Measurements from ENCODE around the gene KRT13.

Gene KRT13

DNA sequence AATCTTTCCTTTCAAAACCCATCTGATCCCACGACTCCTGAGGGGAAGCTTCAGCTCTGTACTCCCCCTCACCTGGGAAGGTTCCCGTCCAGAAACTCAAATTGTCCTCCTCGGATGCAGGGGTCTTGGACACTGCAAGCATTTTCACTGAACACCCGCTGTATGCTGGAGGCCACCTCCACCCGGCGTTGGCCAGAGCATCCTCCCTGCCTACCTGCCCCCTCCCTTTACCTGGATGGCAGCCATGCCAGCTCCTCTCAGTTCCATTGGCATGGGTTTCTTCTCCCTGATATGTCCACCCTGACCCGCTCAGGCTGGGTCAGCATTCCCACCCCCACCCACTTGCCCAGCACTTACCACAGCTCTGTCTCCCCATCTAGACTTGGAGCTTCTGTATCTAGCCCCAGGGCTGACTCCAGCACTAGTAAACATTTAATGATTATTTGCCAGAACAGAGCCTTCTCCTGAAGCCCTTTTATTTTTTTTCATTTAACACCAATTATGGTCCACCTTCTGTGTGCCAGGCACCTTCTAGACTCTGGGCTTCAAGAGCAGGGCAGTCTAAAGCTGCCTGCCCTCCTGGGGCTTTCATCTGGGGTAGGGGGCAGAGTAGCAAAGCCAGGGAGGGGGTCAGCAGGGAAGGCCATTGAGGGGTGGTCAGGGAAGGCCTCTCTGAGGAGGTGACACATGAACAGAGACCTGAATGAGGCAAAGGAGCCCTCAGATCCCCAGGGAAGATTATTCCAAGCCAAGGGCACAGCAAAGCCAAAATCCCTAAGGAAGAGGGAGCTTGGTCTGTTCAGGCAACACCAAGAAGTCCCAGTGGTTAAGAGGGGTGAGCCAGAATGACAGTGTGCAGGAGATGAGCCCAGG, 31.6 kb upstream of the KRT13 start:
- DNase-seq: no peak

DNA sequence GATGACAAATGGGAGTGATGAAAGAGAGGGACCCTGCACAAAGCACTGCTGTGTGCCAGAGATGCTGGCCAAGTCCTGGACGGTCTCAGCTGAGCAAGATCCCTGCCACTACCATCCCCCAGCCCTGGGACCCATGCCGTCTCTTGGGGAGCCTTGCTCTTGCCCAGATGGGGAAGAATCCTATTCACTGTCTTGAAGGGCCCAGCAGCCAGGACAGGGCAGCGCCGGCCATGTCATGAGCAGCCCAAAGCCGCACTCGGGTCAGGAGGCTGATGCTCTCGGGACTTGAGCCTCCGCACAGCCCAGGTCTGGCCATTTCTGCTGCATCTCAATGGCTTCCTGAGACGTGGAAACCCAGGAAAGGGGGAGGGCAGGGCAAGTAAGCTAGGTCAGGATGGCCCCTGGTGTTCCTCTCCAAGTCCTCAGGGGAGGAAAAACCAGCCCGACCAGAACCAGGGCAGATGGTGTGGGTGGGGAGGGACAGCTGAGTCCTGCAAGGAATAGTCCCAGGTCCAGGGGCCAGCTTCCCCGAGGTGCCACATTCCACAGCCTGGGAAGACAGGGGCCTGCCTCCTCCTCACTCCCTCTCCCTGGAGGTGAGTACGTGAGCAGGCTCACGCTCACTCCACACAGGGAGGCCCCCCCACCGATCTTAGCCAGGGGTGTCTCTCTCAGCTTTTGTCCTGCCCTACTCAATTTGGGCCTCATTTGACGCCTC, 30.5 kb upstream of the KRT13 start:
- no peak for DNase-seq

DNA sequence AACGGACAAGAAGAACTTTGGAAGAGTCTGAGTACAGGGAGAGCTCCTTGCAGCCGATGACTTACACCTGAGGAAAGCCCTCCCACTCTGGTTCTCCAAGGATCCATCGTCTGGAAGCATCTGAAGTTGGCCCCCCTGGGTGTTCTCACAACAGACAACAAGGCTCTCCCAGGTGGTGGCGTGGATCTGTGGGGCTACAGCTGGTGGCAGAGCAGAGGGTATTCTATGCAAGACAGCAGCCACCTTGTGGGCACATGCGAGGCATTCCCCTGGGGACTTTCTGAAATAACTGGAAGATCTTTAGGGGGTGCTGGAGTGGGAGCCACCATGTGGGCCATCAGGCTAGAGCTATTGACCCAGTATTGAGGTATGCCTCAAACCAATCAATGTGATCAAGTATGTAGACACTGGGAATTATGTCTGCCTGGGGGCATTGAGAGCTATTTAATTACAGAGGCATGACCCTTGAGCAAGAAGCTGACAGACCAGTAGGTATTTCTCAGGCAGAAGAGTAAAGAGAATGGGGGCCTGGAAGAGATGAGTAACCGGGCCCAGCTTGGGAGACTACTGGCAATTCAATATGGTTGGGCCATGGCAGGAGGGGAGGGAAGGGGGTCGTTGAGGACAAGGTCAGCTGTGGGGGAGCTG, 29.6 kb upstream of the KRT13 start:
- no peak for DNase-seq

DNA sequence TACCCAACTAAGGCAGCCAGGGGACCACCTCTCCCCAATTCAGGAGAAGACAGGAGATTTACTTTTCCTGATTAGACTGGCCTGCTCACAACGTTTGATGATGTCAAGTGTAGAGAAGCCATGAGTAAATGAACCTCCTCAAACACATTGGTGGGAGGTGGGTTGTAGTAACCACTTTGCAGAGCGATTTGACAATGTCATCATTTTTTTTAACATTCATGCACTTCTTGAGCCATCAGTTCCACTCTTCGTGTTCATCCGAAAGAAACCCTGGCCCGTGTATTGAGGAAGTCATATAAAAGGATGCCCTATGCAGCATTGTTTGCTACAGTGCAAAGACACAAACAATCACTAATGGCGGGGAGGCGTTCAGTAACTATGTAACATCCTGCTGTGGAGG, 28.2 kb upstream of the KRT13 start:
- no peak for DNase-seq

DNA sequence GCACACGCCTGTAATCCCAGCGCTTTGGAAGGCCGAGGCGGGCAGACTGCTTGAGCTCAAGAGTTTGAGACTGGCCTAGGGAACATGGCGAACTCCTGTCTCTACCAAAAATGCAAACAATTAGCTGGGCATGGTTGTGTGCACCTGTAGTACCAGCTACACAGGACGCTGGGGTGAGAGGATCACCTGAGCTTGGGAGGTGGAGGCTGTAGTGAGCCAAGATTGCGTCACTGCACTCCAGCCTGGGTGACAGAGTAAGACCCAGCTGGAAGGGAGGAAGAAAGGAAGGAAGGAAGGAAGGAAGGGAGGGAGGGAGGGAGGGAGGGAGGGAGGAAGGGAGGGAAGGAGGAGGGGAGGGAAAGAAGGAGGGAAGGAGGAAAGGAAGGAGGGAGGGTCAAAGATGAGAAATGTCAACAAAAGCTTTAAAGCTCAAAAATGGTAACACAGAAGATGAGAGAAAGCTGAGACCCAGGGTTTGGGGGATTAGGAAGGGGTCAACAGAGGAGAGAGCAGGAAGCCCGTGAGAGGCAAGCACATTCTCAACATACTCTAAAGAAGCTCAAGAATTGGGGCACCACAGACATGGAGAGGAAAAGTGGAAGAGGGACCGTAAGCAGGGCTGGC, 27.6 kb upstream of the KRT13 start:
- no peak for DNase-seq

DNA sequence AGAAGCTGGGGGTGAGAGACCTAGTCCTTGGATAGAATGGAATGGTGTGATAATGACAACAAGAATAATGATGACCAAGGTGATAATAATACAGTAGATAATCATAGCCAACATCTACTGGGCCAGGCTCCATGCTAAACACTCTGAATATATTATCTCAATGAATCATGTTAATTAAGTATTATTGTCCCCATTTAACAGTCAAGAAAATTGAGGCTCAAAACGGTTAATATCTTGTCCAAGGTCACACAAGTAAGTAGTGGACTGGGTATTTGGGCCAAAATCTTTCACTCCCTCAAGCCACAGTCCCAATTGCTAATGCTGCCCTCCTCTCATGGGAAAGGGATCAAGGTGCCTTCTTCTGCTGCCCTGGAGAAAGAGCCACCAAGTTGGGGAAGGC, 26.6 kb upstream of the KRT13 start:
- DNase-seq: no peak

DNA sequence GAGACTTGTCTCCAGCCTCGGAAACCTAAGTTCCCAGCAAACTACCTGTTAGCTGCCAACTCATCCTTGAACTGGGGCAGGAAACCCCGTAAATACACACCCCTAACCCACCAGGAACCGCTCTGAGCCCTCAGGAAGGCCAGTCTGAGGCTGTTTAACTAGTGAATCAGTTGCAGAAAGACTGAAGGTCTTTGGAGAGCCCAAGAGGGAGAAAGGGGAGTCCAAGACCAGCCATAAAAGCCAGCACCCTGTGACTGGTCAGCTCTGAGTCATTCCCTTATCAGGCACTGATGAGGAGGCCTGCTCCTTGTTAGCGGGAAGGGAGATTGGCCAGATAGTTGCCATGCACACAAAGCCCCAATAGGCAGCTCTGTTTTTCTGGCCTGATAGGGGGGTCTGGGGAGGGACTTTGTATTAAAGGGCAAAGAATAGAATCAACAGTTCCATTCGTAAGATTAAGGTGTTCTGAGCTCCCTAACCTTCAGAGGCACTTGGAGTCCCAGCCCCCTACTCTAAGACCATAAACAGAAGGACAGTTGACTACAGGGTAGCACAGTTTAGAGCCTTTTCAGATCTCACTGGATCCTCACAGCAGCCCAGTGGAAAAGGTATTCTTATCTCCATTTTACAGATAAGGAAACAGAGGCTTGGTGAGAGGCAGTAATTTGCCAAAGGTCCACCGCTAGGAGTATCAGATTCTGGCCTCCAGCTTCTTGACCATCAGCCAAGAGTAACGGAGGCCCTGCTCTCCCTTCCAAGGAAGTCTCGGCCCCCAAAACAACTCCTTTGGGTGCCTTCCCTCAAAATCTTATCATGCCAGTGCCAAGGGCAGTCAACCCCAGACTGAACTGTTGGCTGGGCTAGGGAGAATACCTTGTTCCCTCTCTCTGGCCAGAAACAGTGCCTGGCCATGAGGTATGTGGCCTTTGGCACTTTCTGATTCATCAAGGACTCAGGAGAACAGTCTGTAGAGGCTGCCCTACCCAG, 24.9 kb upstream of the KRT13 start:
- DNase-seq: no peak

DNA sequence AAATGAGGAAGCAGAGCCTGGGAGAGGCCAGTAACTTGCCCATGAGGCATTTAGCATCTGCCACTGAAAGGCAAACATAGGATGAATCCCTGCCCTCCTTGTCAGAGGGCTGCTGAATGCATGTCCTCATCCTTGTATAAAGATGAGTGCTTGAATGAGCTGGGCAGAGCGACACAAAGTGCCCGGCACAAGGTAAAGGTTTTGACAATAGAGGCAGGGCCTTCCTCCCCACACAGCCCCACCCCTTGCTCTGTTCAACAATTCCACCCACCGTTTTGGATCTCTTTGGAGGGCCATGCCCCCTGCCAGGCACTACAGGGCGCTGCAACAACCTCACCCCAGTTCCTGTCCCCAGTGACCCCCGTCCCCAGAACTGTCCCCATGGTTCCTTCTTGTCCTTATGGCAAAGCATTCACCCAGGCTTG, 24.1 kb upstream of the KRT13 start:
- no peak for DNase-seq

DNA sequence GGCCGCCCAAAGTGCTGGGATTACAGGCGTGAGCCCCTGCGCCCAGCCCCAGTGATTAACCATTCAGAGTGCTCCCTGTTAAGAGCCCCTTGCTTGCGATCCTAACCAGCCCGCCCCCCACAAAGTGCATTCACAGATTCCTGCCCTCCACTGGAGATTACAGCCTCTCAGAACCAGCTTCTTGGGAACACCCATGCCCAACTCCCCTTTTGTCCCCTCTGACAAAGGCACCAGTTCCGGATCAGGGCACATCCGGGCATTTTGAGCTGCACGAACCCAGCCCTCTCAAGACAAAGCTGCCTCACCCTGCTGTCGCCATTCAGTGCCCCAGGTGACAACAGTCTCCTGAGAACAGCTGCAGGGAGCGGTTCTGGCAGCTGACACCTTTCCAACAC, 23.5 kb upstream of the KRT13 start:
- no peak for DNase-seq

DNA sequence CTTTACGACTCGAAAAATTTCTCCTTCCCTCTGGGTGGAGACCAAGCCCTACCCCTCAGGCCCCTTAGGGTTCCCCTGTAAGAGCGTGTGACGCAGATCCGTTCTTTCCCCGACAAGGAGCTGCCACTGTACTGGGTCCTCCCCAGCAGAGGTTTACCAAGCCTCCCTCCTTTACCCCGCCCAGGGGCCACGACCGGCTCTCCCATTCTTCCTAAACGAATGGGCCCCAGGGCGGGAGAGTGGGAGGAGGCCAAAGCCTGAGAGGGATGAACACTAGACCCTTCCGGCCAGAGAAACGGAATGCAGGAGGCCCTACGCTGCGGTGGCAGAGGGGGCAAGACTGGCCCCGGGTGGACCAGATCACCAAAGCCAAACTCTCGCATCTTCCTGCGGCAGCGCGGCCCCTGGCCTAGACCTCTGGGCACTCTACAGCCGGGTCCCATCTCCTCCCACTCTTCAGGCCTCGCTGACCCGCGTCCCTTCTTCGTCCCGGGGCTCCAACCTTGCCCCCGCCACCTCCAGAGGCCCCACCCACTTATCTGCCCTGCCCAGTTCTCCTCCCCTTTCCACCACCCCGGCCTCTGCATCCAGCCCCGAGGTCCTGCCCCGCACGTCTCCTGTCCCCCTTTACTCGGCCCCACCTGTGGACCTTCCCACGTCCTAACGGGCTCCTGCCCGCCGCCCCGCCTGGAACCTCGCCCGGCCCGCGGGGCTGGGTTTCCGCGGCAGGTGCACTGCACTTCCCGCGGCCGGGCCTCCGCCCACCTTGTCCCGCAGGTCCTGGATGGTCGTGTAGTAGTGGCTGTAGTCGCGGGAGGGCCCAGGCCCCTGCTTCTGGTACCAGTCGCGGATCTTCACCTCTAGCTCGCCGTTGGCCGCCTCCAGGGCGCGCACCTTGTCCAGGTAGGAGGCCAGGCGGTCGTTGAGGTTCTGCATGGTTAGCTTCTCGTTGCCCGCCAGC, 21.9 kb upstream of the KRT13 start:
- DNase-seq: no peak

DNA sequence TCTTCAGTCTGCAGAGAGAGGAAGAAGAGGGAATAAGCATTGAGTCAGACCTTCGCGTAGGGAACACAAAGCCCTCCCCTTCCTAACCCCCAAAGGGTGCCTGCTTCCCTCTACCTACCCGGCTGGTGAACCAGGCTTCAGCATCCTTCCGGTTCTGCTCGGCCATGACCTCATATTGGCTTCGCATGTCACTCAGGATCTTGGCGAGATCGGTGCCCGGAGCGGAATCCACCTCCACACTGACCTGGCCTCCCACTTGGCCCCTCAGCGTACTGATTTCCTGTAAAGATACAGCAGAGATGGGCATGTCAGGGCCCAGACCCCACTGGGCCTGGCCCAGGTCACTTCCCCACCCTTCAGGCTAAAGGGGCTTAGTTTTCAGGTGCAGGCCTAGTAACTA, 18.8 kb upstream of the KRT13 start:
- no peak for DNase-seq

DNA sequence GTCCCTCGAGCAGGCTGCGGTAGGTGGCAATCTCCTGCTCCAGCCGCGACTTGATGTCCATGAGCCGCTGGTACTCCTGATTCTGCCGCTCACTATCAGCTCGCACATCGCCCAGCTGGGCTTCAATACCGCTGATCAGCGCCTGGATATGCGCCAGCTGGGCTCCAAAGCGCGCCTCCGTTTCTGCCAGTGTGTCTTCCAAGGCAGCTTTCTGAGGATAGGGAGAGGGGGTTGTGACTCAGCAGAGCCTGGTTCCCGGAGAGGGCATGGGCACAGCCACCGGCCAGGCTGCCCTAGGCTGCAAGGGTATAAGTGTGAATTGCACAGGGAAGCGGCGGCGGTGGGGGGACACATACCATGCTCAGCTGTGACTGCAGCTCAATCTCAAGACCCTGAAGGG, 18.4 kb upstream of the KRT13 start:
- no peak for DNase-seq

DNA sequence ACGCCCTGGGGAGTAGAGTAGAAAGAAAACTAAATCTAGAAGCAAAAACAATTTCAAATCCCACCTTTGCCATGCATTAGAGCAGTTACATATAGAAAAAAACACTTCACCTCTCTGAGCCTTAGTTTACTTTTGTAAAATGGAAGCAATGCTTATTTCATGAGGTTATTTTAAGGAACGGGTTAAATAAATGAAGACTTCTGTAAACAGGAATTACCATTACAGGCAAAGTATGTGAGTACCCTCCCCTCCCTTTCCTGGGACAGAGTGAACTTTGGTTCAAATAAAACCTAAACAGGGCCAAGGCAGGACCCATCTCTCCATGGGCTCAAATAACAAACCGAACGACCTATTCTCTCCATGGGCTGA, 17.8 kb upstream of the KRT13 start:
- DNase-seq: no peak

DNA sequence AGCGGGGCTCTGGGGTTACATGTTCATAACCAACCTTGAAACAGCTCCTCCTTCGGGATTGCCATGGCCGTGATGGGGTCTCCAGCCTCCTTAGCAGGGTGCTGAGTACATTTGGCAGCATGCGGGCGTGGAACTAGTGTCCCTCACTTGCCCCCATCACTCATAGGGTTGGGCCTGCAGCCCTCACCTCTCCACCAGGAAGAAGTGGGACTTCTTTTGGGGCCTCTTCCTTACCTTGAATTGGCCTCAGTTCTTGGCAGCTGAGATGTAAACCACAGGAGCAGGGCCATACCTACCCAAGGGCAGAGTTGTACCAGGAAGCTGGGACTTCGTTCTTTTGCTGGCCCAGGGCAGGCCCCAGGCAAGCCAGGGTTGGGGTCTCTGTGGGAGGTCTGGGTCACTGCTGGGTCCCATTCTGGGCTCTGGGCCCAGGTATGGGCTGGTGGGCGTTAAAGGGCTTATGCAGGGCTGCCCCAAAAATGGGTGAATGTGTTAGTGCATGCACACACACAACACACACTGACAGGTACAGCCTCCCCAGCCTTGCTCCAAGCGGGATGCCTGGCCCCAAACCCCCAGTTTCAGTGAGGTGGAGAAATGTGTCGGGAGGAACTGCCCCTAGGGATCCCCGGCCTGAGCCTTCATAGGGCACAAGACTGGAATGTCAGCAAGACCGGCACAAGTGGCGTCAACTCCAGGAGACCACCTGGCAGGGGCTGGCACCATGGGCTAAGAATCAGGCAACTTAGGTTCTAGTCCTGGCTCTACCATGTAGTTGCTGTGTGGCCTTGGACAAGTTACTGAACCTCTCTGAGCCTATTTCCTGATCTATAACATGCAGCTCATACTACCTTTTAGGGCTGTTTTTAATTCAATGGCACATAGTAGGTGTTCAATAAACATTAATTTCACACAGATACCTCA, 17.2 kb upstream of the KRT13 start:
- DNase-seq: no peak

DNA sequence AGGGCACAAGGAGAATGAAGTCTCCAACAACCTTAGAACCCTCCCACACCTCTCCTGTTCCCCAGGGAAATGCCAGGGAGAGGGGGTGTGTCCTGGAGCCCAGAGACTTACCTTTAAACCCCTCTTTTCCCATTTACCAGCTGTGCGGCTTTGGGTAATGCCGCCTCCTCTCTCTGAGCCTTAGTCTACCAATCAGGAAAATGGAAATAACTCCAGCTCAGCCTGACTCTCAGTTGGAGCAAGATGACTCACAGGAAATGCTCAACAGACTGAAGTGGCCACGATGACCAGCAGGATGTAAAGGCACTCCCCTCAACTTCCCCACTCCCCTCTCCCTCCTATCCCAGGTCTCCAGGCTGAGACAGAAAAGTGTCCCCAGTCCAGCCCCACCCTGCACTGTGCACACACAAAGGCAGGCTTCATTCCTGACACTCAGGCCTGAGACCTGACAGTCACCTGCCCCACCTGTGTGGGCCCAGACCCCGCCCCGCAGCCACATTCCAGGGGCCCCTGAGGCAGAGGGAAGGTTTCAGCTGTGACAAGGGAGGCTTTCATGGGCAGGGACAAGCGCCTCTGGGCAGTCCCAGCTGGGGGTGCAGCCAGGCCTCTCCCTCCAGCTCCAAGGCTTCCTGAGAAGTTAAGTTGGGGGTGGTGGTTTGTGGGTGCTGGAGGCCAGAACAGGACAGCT, 16.3 kb upstream of the KRT13 start:
- no peak for DNase-seq

DNA sequence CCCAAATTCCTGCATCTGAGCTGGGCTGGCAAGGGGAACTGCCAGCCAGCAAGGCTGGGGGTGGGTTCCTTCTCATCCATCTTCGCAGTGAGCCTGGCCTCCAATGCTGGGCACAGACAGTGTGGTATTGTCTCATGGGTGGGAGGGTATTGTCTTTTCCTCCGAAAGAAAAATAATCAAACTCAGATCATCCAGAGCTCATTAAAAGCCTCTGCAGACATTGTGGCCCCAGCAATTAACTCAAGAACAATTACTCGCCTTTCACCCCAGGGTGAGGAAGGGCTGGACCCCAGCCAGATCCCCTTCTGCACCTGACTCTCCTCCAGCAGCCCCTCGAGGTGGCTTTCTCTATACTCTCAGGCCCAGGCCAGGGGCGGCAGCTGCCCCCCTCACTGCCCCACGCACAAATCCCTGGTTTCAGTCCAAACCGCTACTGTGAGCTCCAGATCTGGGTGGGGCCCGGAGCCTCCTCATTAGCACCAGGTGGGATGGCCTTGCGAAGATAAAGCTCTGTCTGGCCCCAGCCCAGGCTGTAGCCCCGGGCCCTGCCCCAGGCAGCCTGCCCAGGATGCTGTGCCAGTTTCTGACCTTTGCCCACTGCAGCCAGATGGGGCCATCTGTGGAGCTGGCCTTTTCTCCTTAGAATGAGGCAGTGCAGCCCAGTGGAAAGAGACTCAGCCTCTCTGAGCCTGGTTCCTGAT, 15.6 kb upstream of the KRT13 start:
- no peak for DNase-seq

DNA sequence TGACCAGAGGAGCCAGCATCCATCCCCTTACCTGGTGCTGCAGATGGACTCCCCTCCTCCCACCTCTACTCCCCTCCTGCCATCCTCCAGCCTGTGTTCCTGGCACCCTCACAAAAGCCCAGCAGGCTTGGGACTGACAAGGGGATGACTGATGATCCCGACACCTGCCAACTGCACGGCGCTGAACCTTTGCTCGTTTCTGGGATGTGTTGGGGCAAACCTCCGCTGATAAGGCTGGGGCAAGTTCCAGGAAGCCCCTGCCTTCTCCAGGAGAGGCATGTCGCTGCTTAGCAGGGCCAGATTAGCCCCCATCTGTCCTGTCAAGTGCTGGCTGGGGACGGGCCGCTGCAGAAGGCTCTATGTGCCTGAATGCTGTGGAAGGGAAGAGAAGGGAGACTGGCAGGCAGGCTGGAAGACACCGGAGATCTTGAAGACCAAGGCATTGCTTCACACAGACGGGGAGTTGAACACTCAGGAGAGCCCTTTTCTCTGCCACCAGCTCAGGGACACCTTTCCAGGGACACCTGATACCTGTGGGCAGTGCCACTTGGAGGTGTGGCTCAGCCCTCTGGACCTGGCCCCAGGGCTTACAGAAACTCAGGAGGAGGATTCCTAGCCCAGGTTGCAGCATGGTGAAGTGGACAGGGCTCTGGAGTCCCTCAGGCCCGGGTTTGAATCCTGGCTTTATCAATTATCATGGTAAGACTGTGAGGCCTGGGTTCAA, 14.3 kb upstream of the KRT13 start:
- no peak for DNase-seq
